Stomach smooth muscle (tissue), 2 donors: Measurements from ENCODE around the gene AGAP1.

Experiments used
- H3K27ac ChIP-seq: one replicate; pipeline ENCODE4 v1.7.0; 2013; ENCODE audit warnings: mild to moderate bottlenecking, low read length, inconsistent platforms
- H3K27me3 ChIP-seq, 2 donors: one replicate each; pipeline ENCODE4 v1.7.0; 2013; ENCODE audit warnings: low read length in 2 of 2; ENCODE audit not compliant: insufficient read depth in 2 of 2, control insufficient read depth in 1 of 2
- H3K36me3 ChIP-seq, 2 donors: one replicate each; pipeline ENCODE4 v1.7.0; 2013; ENCODE audit warnings: low read length in 2 of 2; ENCODE audit not compliant: control insufficient read depth in 2 of 2, insufficient read depth in 2 of 2
- H3K4me1 ChIP-seq: one replicate; pipeline ENCODE4 v1.7.0; 2013; ENCODE audit warnings: low read length; ENCODE audit not compliant: control insufficient read depth, insufficient read depth
- H3K4me3 ChIP-seq, 2 donors: one replicate each; pipeline ENCODE4 v1.7.0; 2013; ENCODE audit warnings: low read length in 2 of 2
- H3K9ac ChIP-seq, 2 donors: one replicate each; pipeline ENCODE4 v1.7.0; 2013; ENCODE audit warnings: low read length in 2 of 2, mild to moderate bottlenecking in 1 of 2
- H3K9me3 ChIP-seq, 2 donors: one replicate each; pipeline ENCODE4 v1.7.0; 2013; ENCODE audit warnings: low read length in 2 of 2; ENCODE audit not compliant: control insufficient read depth in 2 of 2
- donor health status: healthy.
- donor health status: Pancreatic carcinoma.

Gene AGAP1

GRCh38 chr2:235550946-235551345, 57.1 kb downstream of the AGAP1 start:
- no peak overlapping the region for H3K9ac ChIP-seq
- no peak overlapping the region for H3K27ac ChIP-seq
- H3K4me1 ChIP-seq: peaks cover 15% of the 10 kb centered on the region
- H3K27me3 ChIP-seq: no peaks in the 10 kb centered on the region
- H3K9me3 ChIP-seq: no peaks in the 10 kb centered on the region
- no peak overlapping the region for H3K4me3 ChIP-seq
- no peaks in the 10 kb centered on the region for H3K36me3 ChIP-seq

- Histone ChIP-seq H3K27ac (no peak overlapping the region), H3K9ac (no peak overlapping the region), H3K36me3 (no peaks in the 10 kb centered on the region), H3K4me1 (peaks cover 15% of the 10 kb centered on the region), H3K9me3 (no peaks in the 10 kb centered on the region), H3K4me3 (no peak overlapping the region), H3K27me3 (no peaks in the 10 kb centered on the region)
Observed at GRCh38 chr2:235551965-235552364, 58.1 kb downstream of the AGAP1 start.

GRCh38 chr2:235552671-235553070, 58.8 kb downstream of the AGAP1 start:
- Histone ChIP-seq H3K9me3 (no peaks in the 10 kb centered on the region), H3K27me3 (no peaks in the 10 kb centered on the region), H3K4me3 (no peak overlapping the region), H3K36me3 (no peaks in the 10 kb centered on the region), H3K27ac (no peak overlapping the region), H3K9ac (no peak overlapping the region), H3K4me1 (peaks cover 15% of the 10 kb centered on the region)

- Histone ChIP-seq H3K9me3 (no peaks in the 10 kb centered on the region), H3K27ac (no peak overlapping the region), H3K27me3 (no peaks in the 10 kb centered on the region), H3K36me3 (no peaks in the 10 kb centered on the region), H3K9ac (no peak overlapping the region), H3K4me1 (peaks cover 15% of the 10 kb centered on the region), H3K4me3 (no peak overlapping the region)
Observed at GRCh38 chr2:235553291-235553690, 59.4 kb downstream of the AGAP1 start.

GRCh38 chr2:235553696-235554100, 59.9 kb downstream of the AGAP1 start:
- Histone ChIP-seq H3K27me3 (no peaks in the 10 kb centered on the region), H3K9ac (no peak overlapping the region), H3K27ac (no peak overlapping the region), H3K4me1 (peaks cover 15% of the 10 kb centered on the region), H3K9me3 (no peaks in the 10 kb centered on the region), H3K36me3 (no peaks in the 10 kb centered on the region), H3K4me3 (no peak overlapping the region)

- H3K27me3 ChIP-seq: no peaks in the 10 kb centered on the region
- no peaks in the 10 kb centered on the region for H3K36me3 ChIP-seq
- H3K27ac ChIP-seq: no peak overlapping the region
- no peak overlapping the region for H3K4me3 ChIP-seq
- H3K4me1 ChIP-seq: peaks cover 15% of the 10 kb centered on the region
- H3K9me3 ChIP-seq: no peaks in the 10 kb centered on the region
- no peak overlapping the region for H3K9ac ChIP-seq
Observed at GRCh38 chr2:235554385-235554784, 60.5 kb downstream of the AGAP1 start.

GRCh38 chr2:235554936-235555335, 61.1 kb downstream of the AGAP1 start:
- no peaks in the 10 kb centered on the region for H3K36me3 ChIP-seq
- no peak overlapping the region for H3K27ac ChIP-seq
- H3K9ac ChIP-seq: no peak overlapping the region
- H3K4me1 ChIP-seq: peaks cover 15% of the 10 kb centered on the region
- H3K9me3 ChIP-seq: no peaks in the 10 kb centered on the region
- H3K4me3 ChIP-seq: no peak overlapping the region
- H3K27me3 ChIP-seq: no peaks in the 10 kb centered on the region

- Histone ChIP-seq H3K36me3 (no peaks in the 10 kb centered on the region), H3K27ac (no peak overlapping the region), H3K4me1 (peaks cover 15% of the 10 kb centered on the region), H3K27me3 (no peaks in the 10 kb centered on the region), H3K4me3 (no peak overlapping the region), H3K9me3 (no peaks in the 10 kb centered on the region), H3K9ac (no peak overlapping the region)
Observed at GRCh38 chr2:235555371-235555770, 61.5 kb downstream of the AGAP1 start.

- H3K4me1 ChIP-seq: peaks cover 15% of the 10 kb centered on the region
Observed at GRCh38 chr2:235556086-235556485, 62.2 kb downstream of the AGAP1 start.

GRCh38 chr2:235556901-235557300, 63.1 kb downstream of the AGAP1 start:
- Histone ChIP-seq H3K4me1 (peaks cover 11% of the 10 kb centered on the region), H3K9ac (no peak overlapping the region), H3K27me3 (no peaks in the 10 kb centered on the region), H3K27ac (no peak overlapping the region), H3K9me3 (no peaks in the 10 kb centered on the region), H3K4me3 (no peak overlapping the region), H3K36me3 (no peaks in the 10 kb centered on the region)

More at GRCh38 chr2:235556086-235556485, 62.2 kb downstream of the AGAP1 start:
- H3K9me3 ChIP-seq: no peaks in the 10 kb centered on the region
- no peak overlapping the region for H3K9ac ChIP-seq
- no peak overlapping the region for H3K27ac ChIP-seq
- H3K27me3 ChIP-seq: no peaks in the 10 kb centered on the region
- no peaks in the 10 kb centered on the region for H3K36me3 ChIP-seq
- H3K4me3 ChIP-seq: no peak overlapping the region

- H3K4me3 ChIP-seq: no peak overlapping the region
- H3K9ac ChIP-seq: no peak overlapping the region
- H3K9me3 ChIP-seq: no peaks in the 10 kb centered on the region
- no peaks in the 10 kb centered on the region for H3K36me3 ChIP-seq
- H3K27ac ChIP-seq: no peak overlapping the region
- peaks cover 3% of the 10 kb centered on the region for H3K4me1 ChIP-seq
- H3K27me3 ChIP-seq: no peaks in the 10 kb centered on the region
Observed at GRCh38 chr2:235557903-235558302, 64.1 kb downstream of the AGAP1 start.
